ENCODE data around the gene ANKRD52.
A peak's percentile ranks its signal among the peaks of the same experiment; 100 is the strongest.
"Not testable (repeated sequence)": the region's sequence is repeated elsewhere in the genome, so short reads cannot be mapped to it uniquely, and the experiment has no call there.

ANKRD52 gene

DNA sequence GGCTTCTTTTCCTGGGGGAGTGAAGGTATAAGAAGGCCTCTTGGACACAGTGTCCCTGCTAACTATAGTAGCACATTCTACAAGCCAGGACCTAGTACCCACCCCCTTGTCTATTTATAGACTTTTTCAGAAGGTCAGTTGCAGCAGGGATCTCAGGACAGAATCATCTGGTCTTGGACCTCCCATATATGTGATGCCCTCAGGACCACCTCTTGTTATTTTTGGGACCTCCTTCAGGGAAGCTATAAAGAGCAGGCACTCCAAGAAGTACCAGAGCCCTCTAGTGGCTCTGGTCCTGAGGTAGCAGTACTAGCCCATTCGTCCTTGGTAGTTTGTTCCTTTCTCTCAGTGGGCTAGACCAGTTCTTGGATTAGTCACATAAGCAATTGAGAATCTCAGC is 12.8 kb upstream of the ANKRD52 start:
- H3K4me1 ChIP-seq (ENCODE audit: control insufficient read depth in 1 of 2, insufficient read depth in 2 of 2, low read length in 2 of 2): peaks cover 5 to 21% of the 10 kb centered on the region in 2 donors
- no peaks in the 10 kb centered on the region for H3K27me3 ChIP-seq (ENCODE audit: low read depth, low read length)
- H3K36me3 ChIP-seq (ENCODE audit: control insufficient read depth in 1 of 2, insufficient read depth in 2 of 2, low read length in 2 of 2): peaks cover 40 to 41% of the 10 kb centered on the region in 2 donors
- H3K4me3 ChIP-seq (ENCODE audit: low read depth in 1 of 2, low read length in 2 of 2): no peak overlapping the region
- H3K9me3 ChIP-seq (ENCODE audit: control insufficient read depth in 1 of 2, low read length in 2 of 2): no peaks in the 10 kb centered on the region
- no peak overlapping the region for H3K27ac ChIP-seq (ENCODE audit: low read length)

DNA sequence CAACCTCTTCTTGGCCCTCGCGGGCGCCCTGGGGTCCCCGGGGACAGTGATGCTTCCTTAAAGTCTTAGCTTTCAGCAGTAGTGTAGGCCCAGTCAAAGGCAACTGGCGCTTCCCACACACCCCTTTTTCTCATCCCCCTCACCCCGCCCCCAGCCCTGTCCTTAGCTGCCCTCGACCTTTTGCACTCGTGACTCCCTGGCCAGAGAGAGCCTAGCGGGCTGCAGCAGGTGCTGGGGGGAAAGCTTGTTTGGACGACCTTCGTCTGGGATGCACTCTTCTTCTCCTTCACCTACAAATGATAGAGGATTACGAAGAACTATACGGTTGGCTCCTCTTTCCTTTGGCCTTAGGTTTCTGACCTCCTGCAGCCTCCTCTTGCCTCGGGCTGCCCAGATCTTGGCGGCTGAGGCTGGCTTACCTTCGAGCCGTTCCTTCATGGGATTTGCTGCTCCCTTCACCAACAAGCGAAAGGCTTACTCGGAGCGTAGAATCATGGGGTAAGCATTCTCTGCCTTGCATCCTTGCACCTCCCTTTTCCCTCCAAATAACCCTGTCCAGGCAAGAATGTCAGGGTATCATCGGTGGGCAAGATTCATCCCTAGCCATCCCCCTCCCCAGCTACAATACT is 9.4 kb upstream of the ANKRD52 start:
- Histone ChIP-seq H3K27ac (ENCODE audit: low read length) (no peak overlapping the region), H3K4me3 (ENCODE audit: low read depth in 1 of 2, low read length in 2 of 2) (peak overlapping the region; percentile 80 to 82), H3K4me1 (ENCODE audit: control insufficient read depth in 1 of 2, insufficient read depth in 2 of 2, low read length in 2 of 2) (peaks cover 5 to 21% of the 10 kb centered on the region in 2 donors), H3K36me3 (ENCODE audit: control insufficient read depth in 1 of 2, insufficient read depth in 2 of 2, low read length in 2 of 2) (peaks cover 12 to 15% of the 10 kb centered on the region in 2 donors), H3K9me3 (ENCODE audit: control insufficient read depth in 1 of 2, low read length in 2 of 2) (no peaks in the 10 kb centered on the region), H3K27me3 (ENCODE audit: low read depth, low read length) (no peaks in the 10 kb centered on the region)

DNA sequence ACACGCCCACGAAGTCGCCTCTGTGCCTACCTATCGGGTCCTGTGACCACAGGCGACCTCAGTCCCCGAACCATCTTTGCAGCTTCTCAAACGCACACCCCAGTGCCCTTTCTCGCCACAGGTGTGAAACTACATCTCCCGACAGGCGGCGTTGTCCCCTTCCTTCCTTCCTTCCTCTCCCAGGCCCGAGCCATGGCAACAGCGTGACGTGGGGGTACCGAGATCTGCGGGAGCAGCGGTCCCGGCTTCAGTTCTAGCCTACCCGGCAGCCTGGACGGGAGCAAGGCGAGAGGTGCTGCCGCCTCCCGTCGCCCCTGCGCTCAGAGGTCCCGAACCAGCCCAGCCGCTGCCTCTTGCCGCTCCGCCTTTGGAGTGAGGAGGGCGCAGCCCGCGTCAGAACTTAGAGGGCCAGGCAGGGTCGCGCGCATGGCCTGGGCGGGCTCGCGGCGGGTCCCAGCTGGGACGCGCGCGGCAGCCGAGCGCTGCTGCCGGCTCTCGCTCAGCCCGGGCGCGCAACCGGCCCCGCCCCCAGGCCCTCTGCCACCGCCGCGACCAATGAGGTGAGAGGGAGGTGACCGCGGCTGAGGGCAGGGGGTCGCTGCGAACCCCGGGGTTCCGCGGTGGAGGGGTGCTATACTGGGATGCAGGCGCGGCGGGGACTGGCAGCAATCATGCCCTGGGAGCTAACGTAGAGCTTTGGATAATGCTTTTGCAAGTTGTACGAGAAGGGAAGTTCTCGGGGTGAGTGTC is 8.7 kb upstream of the ANKRD52 start, which contains the start of gene COQ10A:
COQ10A (plus strand) TSS at position 250 of the 750 bp plus-strand sequence; CDS start at position 427, 177 bp downstream.
- Histone ChIP-seq H3K9me3 (ENCODE audit: control insufficient read depth in 1 of 2, low read length in 2 of 2) (no peaks in the 10 kb centered on the region), H3K27me3 (ENCODE audit: low read depth, low read length) (no peaks in the 10 kb centered on the region), H3K4me1 (ENCODE audit: control insufficient read depth in 1 of 2, insufficient read depth in 2 of 2, low read length in 2 of 2) (peaks cover 5 to 21% of the 10 kb centered on the region in 2 donors), H3K4me3 (ENCODE audit: low read depth in 1 of 2, low read length in 2 of 2) (peak within 1 kb of the TSS; percentile 80 to 82), H3K36me3 (ENCODE audit: control insufficient read depth in 1 of 2, insufficient read depth in 2 of 2, low read length in 2 of 2) (peaks cover 10 to 15% of the 10 kb centered on the region in 2 donors), H3K27ac (ENCODE audit: low read length) (peak within 1 kb of the TSS; percentile 79)

DNA sequence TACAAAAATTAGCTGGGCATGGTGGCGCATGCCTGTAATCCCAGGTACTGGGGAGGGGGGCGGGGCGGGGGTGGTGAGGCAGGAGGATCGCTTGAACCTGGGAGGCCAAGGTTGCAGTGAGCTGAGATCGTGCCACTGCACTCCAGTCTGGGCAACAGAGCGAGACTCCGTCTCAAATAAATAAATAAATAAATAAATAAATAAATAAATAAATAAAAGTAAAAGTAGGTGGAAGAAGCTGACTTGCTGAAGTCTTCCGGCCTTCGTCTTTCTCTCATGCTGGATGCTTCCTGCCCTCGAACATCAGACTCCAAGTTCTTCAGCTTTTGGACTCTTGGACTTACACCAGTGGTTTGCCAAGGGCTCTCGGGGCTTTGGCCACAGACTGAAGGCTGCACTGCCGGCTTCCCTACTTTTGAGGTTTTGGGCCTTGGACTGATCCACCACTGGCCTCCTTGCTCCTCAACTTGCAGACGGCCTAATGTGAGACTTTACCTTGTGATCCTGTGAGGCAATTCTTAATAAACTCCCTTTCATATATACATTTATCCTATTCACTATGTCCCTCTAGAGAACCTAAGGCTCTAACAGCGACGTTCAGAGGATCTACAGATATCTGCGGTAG is 8.0 kb upstream of the ANKRD52 start:
- Histone ChIP-seq H3K4me3 (ENCODE audit: low read depth in 1 of 2, low read length in 2 of 2) (peak overlapping the region; percentile 80 to 82), H3K4me1 (ENCODE audit: control insufficient read depth in 1 of 2, insufficient read depth in 2 of 2, low read length in 2 of 2) (peaks cover 1 to 18% of the 10 kb centered on the region in 2 donors), H3K27ac (ENCODE audit: low read length) (peak overlapping the region; percentile 79), H3K36me3 (ENCODE audit: control insufficient read depth in 1 of 2, insufficient read depth in 2 of 2, low read length in 2 of 2) (peaks cover 5 to 15% of the 10 kb centered on the region in 2 donors)
- H3K27me3 ChIP-seq (ENCODE audit: low read depth, low read length); H3K9me3 ChIP-seq (ENCODE audit: control insufficient read depth in 1 of 2, low read length in 2 of 2): not testable (repeated sequence)

DNA sequence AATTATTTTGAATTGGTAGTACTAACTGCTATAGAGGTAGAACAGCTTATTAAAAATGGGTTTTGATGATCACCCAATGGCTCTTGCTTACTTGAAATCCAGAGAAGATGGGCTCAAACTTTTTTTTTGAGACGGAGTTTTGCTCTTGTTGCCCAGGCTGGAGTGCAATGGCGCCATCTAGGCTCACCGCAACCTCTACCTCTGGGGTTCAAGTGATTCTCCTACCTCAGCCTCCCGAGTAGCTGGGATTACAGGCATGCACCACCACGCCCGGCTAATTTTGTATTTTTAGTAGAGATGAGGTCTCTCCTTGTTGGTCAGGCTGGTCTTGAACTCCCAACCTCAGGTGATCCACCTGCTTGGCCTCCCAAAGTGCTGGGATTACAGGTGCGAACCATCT is 4.8 kb upstream of the ANKRD52 start:
- H3K36me3 ChIP-seq (ENCODE audit: control insufficient read depth in 1 of 2, insufficient read depth in 2 of 2, low read length in 2 of 2); H3K27me3 ChIP-seq (ENCODE audit: low read depth, low read length); H3K27ac ChIP-seq (ENCODE audit: low read length); H3K4me3 ChIP-seq (ENCODE audit: low read depth in 1 of 2, low read length in 2 of 2); H3K9me3 ChIP-seq (ENCODE audit: control insufficient read depth in 1 of 2, low read length in 2 of 2): not testable (repeated sequence)
- peaks cover 0 to 14% of the 10 kb centered on the region in 2 donors for H3K4me1 ChIP-seq (ENCODE audit: control insufficient read depth in 1 of 2, insufficient read depth in 2 of 2, low read length in 2 of 2)

DNA sequence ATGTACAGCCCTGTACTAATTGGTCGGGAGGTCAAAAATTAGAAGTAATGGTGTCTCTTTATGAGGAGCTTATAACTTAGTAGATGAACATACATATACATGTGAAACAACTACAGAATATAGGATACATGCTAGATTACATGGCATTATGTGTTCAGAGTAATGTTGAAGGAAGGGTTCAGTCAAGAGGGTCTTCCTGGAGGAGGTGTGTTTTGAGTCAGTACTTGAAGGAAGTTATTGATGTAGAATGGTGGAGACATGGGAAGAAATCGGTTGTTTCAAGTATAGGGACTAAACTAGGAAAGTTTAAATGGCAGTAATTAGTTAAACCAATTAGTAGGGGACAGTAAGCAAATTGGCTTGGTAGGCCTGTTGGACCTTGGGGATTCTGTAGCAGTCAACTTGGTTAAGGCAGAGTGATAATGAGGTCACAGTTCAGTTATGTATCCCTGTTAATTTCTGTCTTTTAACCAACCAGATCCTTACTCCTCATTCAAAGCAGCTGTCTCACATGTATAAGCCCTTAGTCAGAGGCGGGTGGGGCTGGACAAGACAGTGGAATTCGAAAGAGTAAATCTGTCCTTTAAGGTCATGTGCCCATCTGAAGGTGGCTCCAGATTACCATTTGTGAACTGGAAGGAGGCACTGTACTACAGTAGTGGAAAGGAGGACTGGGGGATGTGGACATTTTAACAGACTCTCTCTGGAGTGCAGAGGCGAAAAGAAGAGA is 3.5 kb upstream of the ANKRD52 start:
- Histone ChIP-seq H3K36me3 (ENCODE audit: control insufficient read depth in 1 of 2, insufficient read depth in 2 of 2, low read length in 2 of 2) (no peaks in the 10 kb centered on the region), H3K4me1 (ENCODE audit: control insufficient read depth in 1 of 2, insufficient read depth in 2 of 2, low read length in 2 of 2) (peaks cover 7 to 20% of the 10 kb centered on the region in 2 donors), H3K27me3 (ENCODE audit: low read depth, low read length) (no peaks in the 10 kb centered on the region), H3K27ac (ENCODE audit: low read length) (no peak overlapping the region), H3K9me3 (ENCODE audit: control insufficient read depth in 1 of 2, low read length in 2 of 2) (no peaks in the 10 kb centered on the region), H3K4me3 (ENCODE audit: low read depth in 1 of 2, low read length in 2 of 2) (no peak overlapping the region)

DNA sequence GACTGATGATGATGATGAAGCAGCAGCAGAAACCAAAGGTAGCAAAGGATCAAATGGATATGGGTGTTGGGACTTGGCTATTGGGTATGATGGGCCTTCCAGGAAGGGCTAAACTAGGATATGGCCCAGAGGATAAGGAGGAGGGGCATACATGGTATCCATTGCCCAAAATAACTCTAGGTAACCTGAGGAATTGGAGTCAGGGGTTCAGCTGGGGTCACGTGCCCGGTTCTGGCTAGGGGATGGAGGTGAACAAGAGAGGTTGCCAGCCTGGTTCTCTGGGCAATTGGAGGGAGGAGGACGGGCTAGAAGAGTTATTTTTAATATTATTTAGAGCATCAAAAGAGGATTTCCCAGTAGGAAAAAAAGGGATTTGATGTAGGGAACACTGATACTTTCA is 2.7 kb upstream of the ANKRD52 start:
- H3K27me3 ChIP-seq (ENCODE audit: low read depth, low read length): no peaks in the 10 kb centered on the region
- peaks cover 12 to 22% of the 10 kb centered on the region in 2 donors for H3K4me1 ChIP-seq (ENCODE audit: control insufficient read depth in 1 of 2, insufficient read depth in 2 of 2, low read length in 2 of 2)
- no peak overlapping the region for H3K27ac ChIP-seq (ENCODE audit: low read length)
- no peak overlapping the region for H3K4me3 ChIP-seq (ENCODE audit: low read depth in 1 of 2, low read length in 2 of 2)
- H3K36me3 ChIP-seq (ENCODE audit: control insufficient read depth in 1 of 2, insufficient read depth in 2 of 2, low read length in 2 of 2): no peaks in the 10 kb centered on the region
- no peaks in the 10 kb centered on the region for H3K9me3 ChIP-seq (ENCODE audit: control insufficient read depth in 1 of 2, low read length in 2 of 2)

DNA sequence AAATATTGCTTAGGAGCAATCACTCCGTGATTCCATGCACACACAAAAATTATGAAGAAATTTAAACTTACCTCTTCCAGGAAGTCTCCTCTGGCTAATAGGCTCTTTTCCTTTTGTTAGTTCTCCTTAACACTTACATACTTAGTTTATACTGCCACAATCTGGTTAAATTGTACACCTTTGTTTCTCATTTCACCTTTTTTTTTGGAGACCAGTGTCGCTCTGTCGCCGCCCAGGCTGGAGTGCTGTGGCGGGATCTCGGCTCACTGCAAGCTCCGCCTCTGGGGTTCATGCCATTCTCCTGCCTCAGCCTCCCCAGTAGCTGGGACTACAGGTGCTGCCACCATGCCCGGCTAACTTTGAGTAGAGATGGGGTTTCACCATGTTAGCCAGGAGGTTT is 2.2 kb upstream of the ANKRD52 start:
- no peak overlapping the region for H3K4me3 ChIP-seq (ENCODE audit: low read depth in 1 of 2, low read length in 2 of 2)
- no peaks in the 10 kb centered on the region for H3K27me3 ChIP-seq (ENCODE audit: low read depth, low read length)
- no peaks in the 10 kb centered on the region for H3K9me3 ChIP-seq (ENCODE audit: control insufficient read depth in 1 of 2, low read length in 2 of 2)
- no peak overlapping the region for H3K27ac ChIP-seq (ENCODE audit: low read length)
- peaks cover 12 to 22% of the 10 kb centered on the region in 2 donors for H3K4me1 ChIP-seq (ENCODE audit: control insufficient read depth in 1 of 2, insufficient read depth in 2 of 2, low read length in 2 of 2)
- peaks cover 0 to 4% of the 10 kb centered on the region in 2 donors for H3K36me3 ChIP-seq (ENCODE audit: control insufficient read depth in 1 of 2, insufficient read depth in 2 of 2, low read length in 2 of 2)

DNA sequence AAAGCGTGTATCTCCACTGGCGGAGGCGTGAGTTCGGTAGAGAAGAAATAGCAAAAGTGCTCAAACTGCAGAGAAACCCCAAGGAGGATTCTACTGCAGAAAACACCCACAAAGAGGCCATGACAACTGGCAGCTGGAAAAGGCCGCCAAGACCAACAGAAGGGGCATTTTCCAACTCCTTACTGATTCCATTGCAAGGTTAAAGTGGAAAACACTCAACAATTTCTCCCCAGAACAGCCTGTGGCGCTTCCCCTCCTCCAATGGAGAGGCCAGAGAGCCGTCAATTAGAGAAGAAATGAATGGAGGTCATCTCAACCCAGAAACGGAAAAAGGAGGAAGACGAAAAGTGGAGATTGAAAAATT is 618 bp upstream of the ANKRD52 start:
- peaks cover 12 to 22% of the 10 kb centered on the region in 2 donors for H3K4me1 ChIP-seq (ENCODE audit: control insufficient read depth in 1 of 2, insufficient read depth in 2 of 2, low read length in 2 of 2)
- no peaks in the 10 kb centered on the region for H3K27me3 ChIP-seq (ENCODE audit: low read depth, low read length)
- peaks cover 12 to 20% of the 10 kb centered on the region in 2 donors for H3K36me3 ChIP-seq (ENCODE audit: control insufficient read depth in 1 of 2, insufficient read depth in 2 of 2, low read length in 2 of 2)
- H3K9me3 ChIP-seq (ENCODE audit: control insufficient read depth in 1 of 2, low read length in 2 of 2): no peaks in the 10 kb centered on the region
- H3K4me3 ChIP-seq (ENCODE audit: low read depth in 1 of 2, low read length in 2 of 2): peak overlapping the region; percentile 83 to 91
- H3K27ac ChIP-seq (ENCODE audit: low read length): peak overlapping the region; percentile 83

DNA sequence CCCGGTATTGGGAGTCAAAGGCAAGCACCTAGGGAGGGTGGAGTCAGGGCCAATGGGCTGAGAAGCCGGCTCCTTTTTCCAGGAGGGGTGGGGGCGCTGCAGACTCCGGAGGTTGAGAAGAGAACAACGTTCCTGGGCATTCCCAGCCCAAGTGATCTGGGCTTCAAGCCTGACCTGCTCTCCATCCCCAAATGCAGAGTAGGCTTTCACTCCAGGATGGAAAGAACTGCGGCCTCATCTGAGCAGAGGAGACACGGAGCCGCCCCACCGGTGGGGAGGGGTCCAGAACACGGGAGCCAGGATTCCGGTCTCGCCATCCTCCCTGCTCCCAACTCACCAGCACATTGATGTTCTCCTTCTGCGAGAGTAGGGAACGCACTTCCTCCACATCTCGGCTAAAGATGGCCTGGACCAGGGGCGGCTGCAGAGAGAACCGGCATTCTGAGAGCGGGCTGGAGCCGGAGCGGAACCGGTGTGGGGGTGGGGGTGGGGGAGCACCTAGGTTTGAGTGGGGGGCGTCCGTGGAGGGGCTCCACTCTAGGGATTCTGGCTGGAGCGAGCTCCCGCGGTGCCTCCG is 605 bp downstream of the ANKRD52 start:
- H3K27ac ChIP-seq (ENCODE audit: low read length): peak overlapping the region; percentile 51
- no peaks in the 10 kb centered on the region for H3K27me3 ChIP-seq (ENCODE audit: low read depth, low read length)
- no peaks in the 10 kb centered on the region for H3K9me3 ChIP-seq (ENCODE audit: control insufficient read depth in 1 of 2, low read length in 2 of 2)
- H3K36me3 ChIP-seq (ENCODE audit: control insufficient read depth in 1 of 2, insufficient read depth in 2 of 2, low read length in 2 of 2): peaks cover 25 to 32% of the 10 kb centered on the region in 2 donors
- peak overlapping the region; percentile 83 to 89 for H3K4me3 ChIP-seq (ENCODE audit: low read depth in 1 of 2, low read length in 2 of 2)
- H3K4me1 ChIP-seq (ENCODE audit: control insufficient read depth in 1 of 2, insufficient read depth in 2 of 2, low read length in 2 of 2): peaks cover 12 to 22% of the 10 kb centered on the region in 2 donors

Data from muscle layer of duodenum (tissue), 2 donors.